GM23338 (cell line): ENCODE measurements around the gene TMEM35A. TPM values are rescaled to one million over a fixed set of nuclear protein-coding genes. Genes with fewer than 3 reads are reported as not detected.

Experiments
- ATAC-seq: fragments of 200-7000 bp; cut with Tn5 transposase; 3 replicates; pipeline ENCODE4 v1.9.1; 2020
- DNase-seq: peaks from one replicate; pipeline ENCODE4 v3.0.0-alpha.2; 2015; ENCODE audit warnings: low spot score
- H2AFZ ChIP-seq: fragments of 200-600 bp; sonication (generic); 2 replicates; pipeline ENCODE4 v1.8.0; 2016; ENCODE audit warnings: antibody characterized with exemption, mild to moderate bottlenecking, moderate library complexity
- H3F3A ChIP-seq: fragments of 200-600 bp; sonication (generic); replicated peaks from 2 replicates; pipeline ENCODE4 v1.8.0; 2017; ENCODE audit warnings: antibody characterized with exemption, mixed run types, low read depth
- H3K27ac ChIP-seq: fragments of 200-600 bp; sonication (generic); 2 replicates; pipeline ENCODE4 v1.6.1; 2016; ENCODE audit warnings: low read depth
- H3K27me3 ChIP-seq: fragments of 200-600 bp; sonication (generic); 2 replicates; pipeline ENCODE4 v1.8.0; 2016; ENCODE audit warnings: mild to moderate bottlenecking, mixed run types, moderate library complexity; ENCODE audit not compliant: insufficient read depth
- H3K36me3 ChIP-seq: fragments of 200-600 bp; sonication (generic); 2 replicates; pipeline ENCODE4 v1.8.0; 2016; ENCODE audit warnings: mild to moderate bottlenecking; ENCODE audit not compliant: insufficient read depth
- H3K4me1 ChIP-seq: fragments of 200-600 bp; sonication (generic); 2 replicates; pipeline ENCODE4 v1.8.0; 2016; ENCODE audit warnings: mild to moderate bottlenecking, moderate library complexity; ENCODE audit not compliant: insufficient read depth
- H3K4me2 ChIP-seq: fragments of 200-600 bp; sonication (generic); 2 replicates; pipeline ENCODE4 v1.7.1; 2017; ENCODE audit warnings: mixed run types
- H3K4me3 ChIP-seq: fragments of 200-600 bp; sonication (generic); 2 replicates; pipeline ENCODE4 v1.6.1; 2016; ENCODE audit warnings: mixed run types
- H3K79me2 ChIP-seq: fragments of 200-600 bp; sonication (generic); replicated peaks from 2 replicates; pipeline ENCODE4 v1.8.0; 2017; ENCODE audit warnings: mild to moderate bottlenecking; ENCODE audit not compliant: insufficient read depth
- H3K9me2 ChIP-seq: fragments of 200-600 bp; sonication (generic); 2 replicates; pipeline ENCODE4 v1.8.0; 2017; ENCODE audit not compliant: insufficient read depth
- H4K20me1 ChIP-seq: fragments of 200-600 bp; sonication (generic); replicated peaks from 2 replicates; pipeline ENCODE4 v1.8.0; 2017; ENCODE audit warnings: mild to moderate bottlenecking; ENCODE audit not compliant: insufficient read depth
- H3K27ac Mint-ChIP-seq: 2 replicates; pipeline ENCODE4 v1.8.0; 2020; ENCODE audit warnings: inconsistent platforms, mild to moderate bottlenecking, moderate library complexity, mixed read lengths
- H3K27me3 Mint-ChIP-seq: 3 replicates; pipeline ENCODE4 v1.8.0; 2022; ENCODE audit warnings: low read depth, mild to moderate bottlenecking, moderate library complexity, mixed read lengths, inconsistent platforms; ENCODE audit not compliant: insufficient read depth, poor library complexity
- H3K36me3 Mint-ChIP-seq: 3 replicates; pipeline ENCODE4 v1.8.0; 2021; ENCODE audit warnings: low read depth, mild to moderate bottlenecking, inconsistent platforms, moderate library complexity, mixed read lengths
- H3K4me1 Mint-ChIP-seq: 3 replicates; pipeline ENCODE4 v1.8.0; 2020; ENCODE audit warnings: mild to moderate bottlenecking, inconsistent platforms, mixed read lengths
- H3K4me3 Mint-ChIP-seq: 3 replicates; pipeline ENCODE4 v1.8.0; 2021; ENCODE audit warnings: moderate library complexity, mild to moderate bottlenecking, inconsistent platforms, mixed read lengths
- H3K9me3 Mint-ChIP-seq: 3 replicates; pipeline ENCODE4 v1.8.0; 2020; ENCODE audit warnings: moderate library complexity, mild to moderate bottlenecking, inconsistent platforms, mixed read lengths
- CREB1 ChIP-seq: fragments of 250-450 bp; sonication (Bioruptor Pico); IDR thresholded peaks from 2 replicates; pipeline ENCODE4 v1.5.0; 2020; ENCODE audit warnings: low read depth, mild to moderate bottlenecking, moderate library complexity
- EZH2 ChIP-seq: fragments of 200-600 bp; sonication (generic); IDR thresholded peaks from one replicate; pipeline ENCODE4 v1.8.0; 2017; ENCODE audit warnings: antibody characterized with exemption, mild to moderate bottlenecking, low read depth; ENCODE audit not compliant: unreplicated experiment
- EZH2phosphoT487 ChIP-seq: fragments of 200-600 bp; sonication (generic); IDR thresholded peaks from one replicate; pipeline ENCODE4 v1.8.1; 2018; ENCODE audit warnings: antibody characterized with exemption; ENCODE audit not compliant: unreplicated experiment
- JUNB ChIP-seq: IDR thresholded peaks from one replicate; pipeline ENCODE4 v1.6.1; 2016; ENCODE audit warnings: antibody characterized with exemption; ENCODE audit not compliant: unreplicated experiment
- NANOG ChIP-seq: IDR thresholded peaks from 2 replicates; pipeline ENCODE4 v1.6.1; 2016; ENCODE audit warnings: antibody characterized with exemption, borderline replicate concordance
- ZNF114 ChIP-seq: fragments of 250-450 bp; sonication (Bioruptor Pico); IDR thresholded peaks from 2 replicates; pipeline ENCODE4 v1.5.0; 2020; ENCODE audit warnings: mild to moderate bottlenecking, moderate library complexity
- ZNF331 ChIP-seq: fragments of 250-450 bp; sonication (Bioruptor Pico); IDR thresholded peaks from 2 replicates; pipeline ENCODE4 v1.5.0; 2020; ENCODE audit warnings: low read depth, mild to moderate bottlenecking, moderate library complexity
- polyA plus RNA-seq: library from polyadenylated mRNA; unstranded; fragments of >200 nt; fragmentation: Nextera tagmentation; extraction: Ambion mirVana; gene quantifications from 2 replicates; pipeline ENCODE4 v1.2.1, GENCODE V29; 2016
- total RNA-seq: library from RNA; depleted of rRNA; stranded (reverse); fragments of >200 nt; shearing (Covaris generic); gene quantifications from 2 replicates; pipeline ENCODE4 v1.2.3, GENCODE V29; 2014
- TF ChIP-seq, protein P1 (sequence below): fragments of 250-450 bp; sonication (Bioruptor Pico); IDR thresholded peaks from 2 replicates; pipeline ENCODE4 v1.5.0; 2020; ENCODE audit warnings: mild to moderate bottlenecking, moderate library complexity
- TF ChIP-seq, protein P2 (sequence below): IDR thresholded peaks from one replicate; pipeline ENCODE4 v1.6.1; 2018; ENCODE audit warnings: antibody characterized with exemption; ENCODE audit not compliant: unreplicated experiment
- TF ChIP-seq, protein P3 (sequence below), 2 experiments: fragments of 200-600 bp in 1 of 2; sonication (generic) in 1 of 2; conservative IDR thresholded peaks; 2 replicates each; pipeline versions ENCODE4 v1.5.1 to v1.6.1; 2016 to 2017; ENCODE audit warnings: antibody characterized with exemption in 2 of 2, low read depth in 2 of 2, mild to moderate bottlenecking in 2 of 2, moderate library complexity in 1 of 2

Gene TMEM35A
- total and polyA plus RNA-seq, 2 experiments from 2014 or later = 4.2 to 5.8 TPM

DNA sequence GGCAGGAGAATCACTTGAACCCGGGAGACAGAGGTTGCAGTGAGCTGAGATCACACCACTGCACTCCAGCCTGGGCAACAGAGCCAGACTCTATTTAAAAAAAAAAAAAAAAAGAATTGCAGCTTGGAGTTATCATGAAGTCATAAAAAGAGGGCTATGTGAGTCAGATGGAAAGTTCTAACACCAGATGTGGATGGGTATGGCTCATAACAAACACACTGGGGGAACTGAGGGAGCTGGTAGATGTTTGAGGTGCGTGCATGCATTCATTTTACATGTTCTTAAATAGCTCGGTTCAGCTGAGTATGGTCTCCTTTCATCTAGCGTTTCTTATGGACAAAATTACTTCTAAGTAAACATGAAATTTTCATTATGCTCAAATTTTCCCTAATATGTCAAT is 38.5 kb upstream of the TMEM35A start:
- Histone ChIP-seq H3K4me2 (no peak overlapping the region), H3K4me3 (no peak overlapping the region), H3K36me3 (no peaks in the 10 kb centered on the region), H2AFZ (no peak overlapping the region), H3K27me3 (no peaks in the 10 kb centered on the region), H3K79me2 (no peaks in the 10 kb centered on the region), H3K4me1 (no peaks in the 10 kb centered on the region), H3K27ac (no peak overlapping the region), H3K9me2 (no peaks in the 10 kb centered on the region), H4K20me1 (no peaks in the 10 kb centered on the region), H3F3A (no peaks in the 10 kb centered on the region)
- no peak for TF ChIP-seq EZH2
- TF ChIP-seq ZNF114 (CRISPR knock-in tag) = no peak
- H3K9me3 Mint-ChIP-seq = no peaks in the 10 kb centered on the region
- ATAC-seq (no peak), DNase-seq (no peak)
- peaks cover 4% of the 10 kb centered on the region for H3K27me3 Mint-ChIP-seq
- H3K27ac Mint-ChIP-seq = no peak overlapping the region
- H3K4me1 Mint-ChIP-seq = no peaks in the 10 kb centered on the region
- no peak overlapping the region for H3K4me3 Mint-ChIP-seq
- H3K36me3 Mint-ChIP-seq = peaks cover 8% of the 10 kb centered on the region; the same call in 2 of the 3 replicates

DNA sequence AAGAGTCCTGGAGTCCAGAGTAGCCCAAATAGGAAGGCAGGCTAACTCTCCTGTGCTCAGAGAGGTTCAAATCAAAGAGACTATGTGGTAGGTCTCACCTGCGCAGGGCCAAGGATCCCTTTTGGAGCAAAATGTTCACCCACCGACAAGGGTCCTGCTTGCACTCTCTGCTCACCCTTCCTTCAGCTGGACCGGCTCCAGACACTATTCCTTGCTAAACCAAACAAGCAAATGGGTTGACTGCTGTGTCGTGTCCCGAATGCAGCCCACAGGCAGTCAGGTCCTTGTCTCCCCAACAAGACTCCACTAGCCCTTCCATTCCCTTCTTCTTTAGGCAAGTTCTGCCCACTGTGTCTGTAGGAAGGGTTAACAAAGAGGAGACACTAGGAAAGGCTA is 27.5 kb upstream of the TMEM35A start:
- Mint-ChIP-seq H3K9me3 (no peaks in the 10 kb centered on the region), H3K36me3 (peaks cover 3% of the 10 kb centered on the region; the same call in 2 of the 3 replicates), H3K27me3 (peaks cover 6% of the 10 kb centered on the region), H3K4me3 (peak overlapping the region; percentile 82), H3K27ac (peak overlapping the region; percentile 86), H3K4me1 (no peaks in the 10 kb centered on the region)
- peak overlapping the region; percentile 84; the same call in 1 of the 2 replicates for H2AFZ ChIP-seq
- ATAC-seq = peak; percentile 13
- H3K4me2 ChIP-seq = peak overlapping the region; percentile 84
- no peak for DNase-seq
- TF ChIP-seq, protein P1, sequence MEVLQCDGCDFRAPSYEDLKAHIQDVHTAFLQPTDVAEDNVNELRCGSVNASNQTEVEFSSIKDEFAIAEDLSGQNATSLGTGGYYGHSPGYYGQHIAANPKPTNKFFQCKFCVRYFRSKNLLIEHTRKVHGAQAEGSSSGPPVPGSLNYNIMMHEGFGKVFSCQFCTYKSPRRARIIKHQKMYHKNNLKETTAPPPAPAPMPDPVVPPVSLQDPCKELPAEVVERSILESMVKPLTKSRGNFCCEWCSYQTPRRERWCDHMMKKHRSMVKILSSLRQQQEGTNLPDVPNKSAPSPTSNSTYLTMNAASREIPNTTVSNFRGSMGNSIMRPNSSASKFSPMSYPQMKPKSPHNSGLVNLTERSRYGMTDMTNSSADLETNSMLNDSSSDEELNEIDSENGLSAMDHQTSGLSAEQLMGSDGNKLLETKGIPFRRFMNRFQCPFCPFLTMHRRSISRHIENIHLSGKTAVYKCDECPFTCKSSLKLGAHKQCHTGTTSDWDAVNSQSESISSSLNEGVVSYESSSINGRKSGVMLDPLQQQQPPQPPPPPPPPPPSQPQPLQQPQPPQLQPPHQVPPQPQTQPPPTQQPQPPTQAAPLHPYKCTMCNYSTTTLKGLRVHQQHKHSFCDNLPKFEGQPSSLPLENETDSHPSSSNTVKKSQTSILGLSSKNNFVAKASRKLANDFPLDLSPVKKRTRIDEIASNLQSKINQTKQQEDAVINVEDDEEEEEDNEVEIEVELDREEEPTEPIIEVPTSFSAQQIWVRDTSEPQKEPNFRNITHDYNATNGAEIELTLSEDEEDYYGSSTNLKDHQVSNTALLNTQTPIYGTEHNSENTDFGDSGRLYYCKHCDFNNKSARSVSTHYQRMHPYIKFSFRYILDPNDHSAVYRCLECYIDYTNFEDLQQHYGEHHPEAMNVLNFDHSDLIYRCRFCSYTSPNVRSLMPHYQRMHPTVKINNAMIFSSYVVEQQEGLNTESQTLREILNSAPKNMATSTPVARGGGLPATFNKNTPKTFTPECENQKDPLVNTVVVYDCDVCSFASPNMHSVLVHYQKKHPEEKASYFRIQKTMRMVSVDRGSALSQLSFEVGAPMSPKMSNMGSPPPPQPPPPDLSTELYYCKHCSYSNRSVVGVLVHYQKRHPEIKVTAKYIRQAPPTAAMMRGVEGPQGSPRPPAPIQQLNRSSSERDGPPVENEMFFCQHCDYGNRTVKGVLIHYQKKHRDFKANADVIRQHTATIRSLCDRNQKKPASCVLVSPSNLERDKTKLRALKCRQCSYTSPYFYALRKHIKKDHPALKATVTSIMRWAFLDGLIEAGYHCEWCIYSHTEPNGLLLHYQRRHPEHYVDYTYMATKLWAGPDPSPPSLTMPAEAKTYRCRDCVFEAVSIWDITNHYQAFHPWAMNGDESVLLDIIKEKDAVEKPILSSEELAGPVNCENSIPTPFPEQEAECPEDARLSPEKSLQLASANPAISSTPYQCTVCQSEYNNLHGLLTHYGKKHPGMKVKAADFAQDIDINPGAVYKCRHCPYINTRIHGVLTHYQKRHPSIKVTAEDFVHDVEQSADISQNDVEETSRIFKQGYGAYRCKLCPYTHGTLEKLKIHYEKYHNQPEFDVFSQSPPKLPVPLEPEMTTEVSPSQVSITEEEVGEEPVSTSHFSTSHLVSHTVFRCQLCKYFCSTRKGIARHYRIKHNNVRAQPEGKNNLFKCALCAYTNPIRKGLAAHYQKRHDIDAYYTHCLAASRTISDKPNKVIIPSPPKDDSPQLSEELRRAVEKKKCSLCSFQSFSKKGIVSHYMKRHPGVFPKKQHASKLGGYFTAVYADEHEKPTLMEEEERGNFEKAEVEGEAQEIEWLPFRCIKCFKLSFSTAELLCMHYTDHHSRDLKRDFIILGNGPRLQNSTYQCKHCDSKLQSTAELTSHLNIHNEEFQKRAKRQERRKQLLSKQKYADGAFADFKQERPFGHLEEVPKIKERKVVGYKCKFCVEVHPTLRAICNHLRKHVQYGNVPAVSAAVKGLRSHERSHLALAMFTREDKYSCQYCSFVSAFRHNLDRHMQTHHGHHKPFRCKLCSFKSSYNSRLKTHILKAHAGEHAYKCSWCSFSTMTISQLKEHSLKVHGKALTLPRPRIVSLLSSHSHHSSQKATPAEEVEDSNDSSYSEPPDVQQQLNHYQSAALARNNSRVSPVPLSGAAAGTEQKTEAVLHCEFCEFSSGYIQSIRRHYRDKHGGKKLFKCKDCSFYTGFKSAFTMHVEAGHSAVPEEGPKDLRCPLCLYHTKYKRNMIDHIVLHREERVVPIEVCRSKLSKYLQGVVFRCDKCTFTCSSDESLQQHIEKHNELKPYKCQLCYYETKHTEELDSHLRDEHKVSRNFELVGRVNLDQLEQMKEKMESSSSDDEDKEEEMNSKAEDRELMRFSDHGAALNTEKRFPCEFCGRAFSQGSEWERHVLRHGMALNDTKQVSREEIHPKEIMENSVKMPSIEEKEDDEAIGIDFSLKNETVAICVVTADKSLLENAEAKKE (CRISPR knock-in tag) = no peak
- TF ChIP-seq ZNF331 (CRISPR knock-in tag) = no peak
- TF ChIP-seq, protein P2, sequence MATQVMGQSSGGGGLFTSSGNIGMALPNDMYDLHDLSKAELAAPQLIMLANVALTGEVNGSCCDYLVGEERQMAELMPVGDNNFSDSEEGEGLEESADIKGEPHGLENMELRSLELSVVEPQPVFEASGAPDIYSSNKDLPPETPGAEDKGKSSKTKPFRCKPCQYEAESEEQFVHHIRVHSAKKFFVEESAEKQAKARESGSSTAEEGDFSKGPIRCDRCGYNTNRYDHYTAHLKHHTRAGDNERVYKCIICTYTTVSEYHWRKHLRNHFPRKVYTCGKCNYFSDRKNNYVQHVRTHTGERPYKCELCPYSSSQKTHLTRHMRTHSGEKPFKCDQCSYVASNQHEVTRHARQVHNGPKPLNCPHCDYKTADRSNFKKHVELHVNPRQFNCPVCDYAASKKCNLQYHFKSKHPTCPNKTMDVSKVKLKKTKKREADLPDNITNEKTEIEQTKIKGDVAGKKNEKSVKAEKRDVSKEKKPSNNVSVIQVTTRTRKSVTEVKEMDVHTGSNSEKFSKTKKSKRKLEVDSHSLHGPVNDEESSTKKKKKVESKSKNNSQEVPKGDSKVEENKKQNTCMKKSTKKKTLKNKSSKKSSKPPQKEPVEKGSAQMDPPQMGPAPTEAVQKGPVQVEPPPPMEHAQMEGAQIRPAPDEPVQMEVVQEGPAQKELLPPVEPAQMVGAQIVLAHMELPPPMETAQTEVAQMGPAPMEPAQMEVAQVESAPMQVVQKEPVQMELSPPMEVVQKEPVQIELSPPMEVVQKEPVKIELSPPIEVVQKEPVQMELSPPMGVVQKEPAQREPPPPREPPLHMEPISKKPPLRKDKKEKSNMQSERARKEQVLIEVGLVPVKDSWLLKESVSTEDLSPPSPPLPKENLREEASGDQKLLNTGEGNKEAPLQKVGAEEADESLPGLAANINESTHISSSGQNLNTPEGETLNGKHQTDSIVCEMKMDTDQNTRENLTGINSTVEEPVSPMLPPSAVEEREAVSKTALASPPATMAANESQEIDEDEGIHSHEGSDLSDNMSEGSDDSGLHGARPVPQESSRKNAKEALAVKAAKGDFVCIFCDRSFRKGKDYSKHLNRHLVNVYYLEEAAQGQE = no peak
- no peak for TF ChIP-seq CREB1 (CRISPR knock-in tag)
- no peak for TF ChIP-seq NANOG
- TF ChIP-seq JUNB = no peak
- no peak for TF ChIP-seq EZH2
- no peak for TF ChIP-seq EZH2phosphoT487
- TF ChIP-seq, protein P3, sequence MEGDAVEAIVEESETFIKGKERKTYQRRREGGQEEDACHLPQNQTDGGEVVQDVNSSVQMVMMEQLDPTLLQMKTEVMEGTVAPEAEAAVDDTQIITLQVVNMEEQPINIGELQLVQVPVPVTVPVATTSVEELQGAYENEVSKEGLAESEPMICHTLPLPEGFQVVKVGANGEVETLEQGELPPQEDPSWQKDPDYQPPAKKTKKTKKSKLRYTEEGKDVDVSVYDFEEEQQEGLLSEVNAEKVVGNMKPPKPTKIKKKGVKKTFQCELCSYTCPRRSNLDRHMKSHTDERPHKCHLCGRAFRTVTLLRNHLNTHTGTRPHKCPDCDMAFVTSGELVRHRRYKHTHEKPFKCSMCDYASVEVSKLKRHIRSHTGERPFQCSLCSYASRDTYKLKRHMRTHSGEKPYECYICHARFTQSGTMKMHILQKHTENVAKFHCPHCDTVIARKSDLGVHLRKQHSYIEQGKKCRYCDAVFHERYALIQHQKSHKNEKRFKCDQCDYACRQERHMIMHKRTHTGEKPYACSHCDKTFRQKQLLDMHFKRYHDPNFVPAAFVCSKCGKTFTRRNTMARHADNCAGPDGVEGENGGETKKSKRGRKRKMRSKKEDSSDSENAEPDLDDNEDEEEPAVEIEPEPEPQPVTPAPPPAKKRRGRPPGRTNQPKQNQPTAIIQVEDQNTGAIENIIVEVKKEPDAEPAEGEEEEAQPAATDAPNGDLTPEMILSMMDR (conservative IDR thresholded peaks at IDR 0.05; ENCODE audit: low read depth in 2 of 2) = no peak
- no peak for TF ChIP-seq ZNF114 (CRISPR knock-in tag)
- H3K4me1 ChIP-seq = 0 out of 2 replicates have a peak, but pooled peaks cover 3% of the 10 kb centered on the region
- no peaks in the 10 kb centered on the region for H3K36me3 ChIP-seq
- H3K27me3 ChIP-seq = no peaks in the 10 kb centered on the region
- peak overlapping the region; percentile 66 for H3K4me3 ChIP-seq
- no peaks in the 10 kb centered on the region for H4K20me1 ChIP-seq
- H3K27ac ChIP-seq = peak overlapping the region; percentile 89
- no peaks in the 10 kb centered on the region for H3K9me2 ChIP-seq
- no peaks in the 10 kb centered on the region for H3K79me2 ChIP-seq
- H3F3A ChIP-seq = no peaks in the 10 kb centered on the region
